BJ (cell line): ENCODE measurements around the gene DSN1. TPM values are rescaled to one million over a fixed set of nuclear protein-coding genes. Genes with fewer than 3 reads are reported as not detected.

Experiments
- CTCF ChIA-PET: fragments of 350-600 bp; formaldehyde crosslinking; extraction: SDS; loops from one replicate; lab custom pipeline; 2021; ENCODE audit warnings: antibody characterized with exemption, inconsistent platforms; lab: Yijun Ruan, JAX
- POLR2A ChIA-PET: fragments of 300-600 bp; sonication (Branson Sonifier 250); formaldehyde crosslinking; extraction: SDS; loops from one replicate; lab custom pipeline; 2021; ENCODE audit warnings: antibody characterized with exemption; lab: Charles Lee
- DNase-seq: peaks from one replicate; pipeline ENCODE4 v3.0.0-alpha.2; 2011; ENCODE audit warnings: low read depth
- H3K27me3 ChIP-seq: 2 replicates; pipeline ENCODE4 v1.6.0; 2011; ENCODE audit warnings: low read length; ENCODE audit not compliant: control insufficient read depth, insufficient read depth
- H3K36me3 ChIP-seq: 2 replicates; pipeline ENCODE4 v1.5.1; 2011; ENCODE audit warnings: low read length; ENCODE audit not compliant: control insufficient read depth, insufficient read depth
- H3K4me3 ChIP-seq: 2 replicates; pipeline ENCODE4 v1.5.1; 2011; ENCODE audit warnings: low read depth, mild to moderate bottlenecking, control low read depth, low read length
- polyA plus RNA-seq: library from polyadenylated mRNA; depleted of rRNA; stranded (reverse); fragments of >200 nt; gene quantifications from 2 replicates; pipeline ENCODE4 v1.2.3, GENCODE V29; 2011
- TF ChIP-seq, protein P1 (sequence below): IDR thresholded peaks from 2 replicates; pipeline ENCODE4 v1.5.1; 2011; ENCODE audit warnings: low read depth, mild to moderate bottlenecking, control low read depth, inconsistent platforms, low read length, moderate library complexity; ENCODE audit not compliant: insufficient read depth

The DSN1 gene
- polyA plus RNA-seq, 1 experiment: 7.3 TPM

DNA sequence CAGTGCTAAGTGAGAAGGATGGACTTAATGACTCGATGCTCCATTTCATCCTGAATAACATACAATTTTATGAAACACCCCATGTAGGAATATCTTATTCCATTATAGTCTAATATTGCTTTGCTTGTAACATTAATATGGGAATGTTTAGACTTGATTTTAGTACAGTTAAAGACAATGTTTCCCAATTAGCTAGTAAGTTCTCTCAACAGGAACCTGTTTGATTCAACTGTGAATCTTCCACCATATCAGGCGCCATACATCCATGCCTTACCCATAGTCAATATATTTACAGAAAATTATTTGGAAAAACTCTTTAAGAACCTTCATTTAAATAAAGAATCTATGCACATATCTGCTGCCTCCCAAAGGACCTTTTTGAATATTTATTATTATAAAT, 31.0 kb downstream of the DSN1 start:
- TF ChIP-seq, protein P1, sequence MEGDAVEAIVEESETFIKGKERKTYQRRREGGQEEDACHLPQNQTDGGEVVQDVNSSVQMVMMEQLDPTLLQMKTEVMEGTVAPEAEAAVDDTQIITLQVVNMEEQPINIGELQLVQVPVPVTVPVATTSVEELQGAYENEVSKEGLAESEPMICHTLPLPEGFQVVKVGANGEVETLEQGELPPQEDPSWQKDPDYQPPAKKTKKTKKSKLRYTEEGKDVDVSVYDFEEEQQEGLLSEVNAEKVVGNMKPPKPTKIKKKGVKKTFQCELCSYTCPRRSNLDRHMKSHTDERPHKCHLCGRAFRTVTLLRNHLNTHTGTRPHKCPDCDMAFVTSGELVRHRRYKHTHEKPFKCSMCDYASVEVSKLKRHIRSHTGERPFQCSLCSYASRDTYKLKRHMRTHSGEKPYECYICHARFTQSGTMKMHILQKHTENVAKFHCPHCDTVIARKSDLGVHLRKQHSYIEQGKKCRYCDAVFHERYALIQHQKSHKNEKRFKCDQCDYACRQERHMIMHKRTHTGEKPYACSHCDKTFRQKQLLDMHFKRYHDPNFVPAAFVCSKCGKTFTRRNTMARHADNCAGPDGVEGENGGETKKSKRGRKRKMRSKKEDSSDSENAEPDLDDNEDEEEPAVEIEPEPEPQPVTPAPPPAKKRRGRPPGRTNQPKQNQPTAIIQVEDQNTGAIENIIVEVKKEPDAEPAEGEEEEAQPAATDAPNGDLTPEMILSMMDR: no peak
- CTCF ChIA-PET: interaction anchor here (1.5 to 4.3 kb wide), 2 partner anchors 12 kb away, joined by 6 to 15 read pairs; no protein-coding TSS in a partner anchor
- POLR2A ChIA-PET: no interaction called here
- H3K4me3 ChIP-seq: no peak overlapping the region
- H3K27me3 ChIP-seq: no peaks in the 10 kb centered on the region
- no peak for DNase-seq
- H3K36me3 ChIP-seq: no peaks in the 10 kb centered on the region

GRCh38 chr20:36741072-36741471, 32.5 kb downstream of the DSN1 start:
- TF ChIP-seq, protein P1: no peak
- H3K4me3 ChIP-seq: no peak overlapping the region
- H3K36me3 ChIP-seq: no peaks in the 10 kb centered on the region
- H3K27me3 ChIP-seq: no peaks in the 10 kb centered on the region
- DNase-seq: no peak
- ChIA-PET POLR2A (no interaction called here), CTCF (interaction anchor here (0.8 to 1.9 kb wide), 3 partner anchors 11 to 122 kb away, joined by 4 to 6 read pairs (median 4); a partner anchor contains a TSS)

- no peaks in the 10 kb centered on the region for H3K27me3 ChIP-seq
- TF ChIP-seq, protein P1: no peak
- H3K36me3 ChIP-seq: no peaks in the 10 kb centered on the region
- POLR2A ChIA-PET: no interaction called here
- H3K4me3 ChIP-seq: no peak overlapping the region
- DNase-seq: no peak
- CTCF ChIA-PET: interaction anchor here (1.6 kb wide), 1 partner anchor 8 kb away, joined by 5 read pairs; the partner anchor contains the start of gene NDRG3
Measured at GRCh38 chr20:36737183-36737499, 36.4 kb downstream of the DSN1 start.

DNA sequence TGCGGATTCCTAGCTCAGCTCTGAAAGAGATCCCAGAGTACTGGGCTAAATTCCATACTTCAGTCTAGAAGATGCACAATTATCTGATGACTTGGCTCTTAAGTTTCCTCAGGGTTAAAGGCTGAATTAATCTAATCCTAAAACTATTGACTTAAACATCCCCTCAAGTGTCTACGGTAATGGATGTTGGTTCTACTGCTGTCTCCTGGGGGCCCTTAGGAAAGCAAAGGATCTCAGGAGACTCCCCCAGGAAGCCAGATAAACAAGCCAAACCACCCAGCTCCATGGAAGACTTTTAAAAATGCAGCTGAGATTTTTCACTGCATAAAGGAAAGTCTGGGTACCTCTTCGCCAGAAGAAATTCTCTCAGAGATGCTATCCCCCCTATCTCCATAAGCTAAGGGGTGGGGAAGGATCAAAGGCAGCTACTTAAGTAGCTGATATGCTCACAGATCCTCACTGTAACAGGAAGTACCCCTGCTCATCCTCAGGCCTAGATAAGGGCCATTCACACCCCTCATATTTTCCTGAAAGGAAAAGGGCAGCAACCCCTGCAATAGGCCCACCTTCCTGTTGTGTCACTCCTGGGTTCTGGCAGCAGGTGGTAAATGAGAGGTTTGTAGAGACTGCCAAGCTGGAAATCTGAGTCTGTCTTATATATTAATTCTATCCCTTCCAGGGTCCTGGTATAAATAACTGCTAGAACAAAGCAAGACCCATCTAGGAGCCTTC, 36.9 kb downstream of the DSN1 start:
- TF ChIP-seq, protein P1: no peak
- Histone ChIP-seq H3K4me3 (no peak overlapping the region), H3K27me3 (no peaks in the 10 kb centered on the region), H3K36me3 (no peaks in the 10 kb centered on the region)
- ChIA-PET POLR2A (no interaction called here), CTCF (interaction anchor here (1.0 to 1.6 kb wide), 2 partner anchors 9 to 131 kb away, joined by 4 to 5 read pairs; partner anchors contain the start of genes NDRG3 and RAB5IF)
- DNase-seq: no peak

DNA sequence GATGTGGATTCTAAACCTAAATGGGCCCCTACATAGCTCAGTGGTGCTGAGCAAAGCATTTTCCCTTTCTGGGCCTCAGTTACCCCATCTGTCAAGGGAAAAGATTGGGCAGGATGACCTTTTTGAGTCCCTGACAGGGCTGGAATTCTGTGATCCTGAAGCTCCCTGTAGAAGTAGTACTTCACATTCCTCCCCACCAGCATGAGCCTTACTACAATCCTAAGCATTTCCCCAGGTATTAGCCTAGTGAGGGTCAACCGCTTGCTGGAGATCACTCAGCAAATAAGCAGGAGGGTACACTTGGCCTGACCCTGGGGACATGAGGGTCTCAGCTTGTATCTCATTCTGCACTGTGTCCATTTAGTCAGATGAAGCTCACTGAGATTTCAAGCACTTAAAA, 41.1 kb downstream of the DSN1 start:
- Histone ChIP-seq H3K36me3 (no peaks in the 10 kb centered on the region), H3K4me3 (no peak overlapping the region), H3K27me3 (no peaks in the 10 kb centered on the region)
- ChIA-PET POLR2A (no interaction called here), CTCF (interaction anchor here (0.9 to 2.9 kb wide), 3 partner anchors 13 to 23 kb away, joined by 3 to 12 read pairs (median 6); partner anchors contain the start of gene NDRG3)
- no peak for DNase-seq
- TF ChIP-seq, protein P1: no peak
